ENCODE data around the gene MYO15A.

GRCh38 chr17:18089613-18090012 is 18.9 kb upstream of the MYO15A start:
- no peak for TF ChIP-seq CTCF (IDR thresholded peaks at IDR 0.05)
- no peak for TF ChIP-seq POLR2AphosphoS5 (IDR thresholded peaks at IDR 0.05)
